WTC11 (cell line): Measurements from ENCODE around the gene SELENOS. TPM values are rescaled to one million over a fixed set of nuclear protein-coding genes. Genes with fewer than 3 reads are reported as not detected.

Experiments
- ATAC-seq: fragments of 200-7000 bp; cut with Tn5 transposase; 2 replicates; pipeline ENCODE4 v1.10.0; 2021; ENCODE audit warnings: mild to moderate bottlenecking, moderate library complexity
- CTCF ChIA-PET: fragments of 300-600 bp; sonication (Branson Sonifier 250); formaldehyde crosslinking; loops from one replicate; lab custom pipeline; 2021; ENCODE audit warnings: antibody characterized with exemption; lab: Charles Lee
- POLR2A ChIA-PET: fragments of 350-600 bp; sonication (Branson Sonifier 250); formaldehyde crosslinking; loops from one replicate; lab custom pipeline; 2021; ENCODE audit warnings: antibody characterized with exemption; lab: Charles Lee
- DNase-seq: peaks from one replicate; pipeline ENCODE4 v3.0.0; 2021; ENCODE audit warnings: low spot score
- H3K27ac Mint-ChIP-seq: 2 replicates; pipeline ENCODE4 v1.8.0; 2021; ENCODE audit warnings: mixed read lengths
- H3K27me3 Mint-ChIP-seq: 2 replicates; pipeline ENCODE4 v1.8.0; 2021; ENCODE audit warnings: low read depth, mild to moderate bottlenecking, moderate library complexity, mixed read lengths
- H3K36me3 Mint-ChIP-seq: 2 replicates; pipeline ENCODE4 v1.8.0; 2021; ENCODE audit warnings: mixed read lengths
- H3K4me1 Mint-ChIP-seq: 2 replicates; pipeline ENCODE4 v1.8.0; 2022; ENCODE audit warnings: mixed read lengths
- H3K4me3 Mint-ChIP-seq: 2 replicates; pipeline ENCODE4 v1.8.0; 2021; ENCODE audit warnings: mild to moderate bottlenecking, moderate library complexity, mixed read lengths
- H3K9me3 Mint-ChIP-seq: 2 replicates; pipeline ENCODE4 v1.8.0; 2021; ENCODE audit warnings: mixed read lengths
- ATF2 ChIP-seq: sonication (generic); formaldehyde crosslinking; IDR thresholded peaks from 2 replicates; pipeline ENCODE4 v1.8.1; 2022; ENCODE audit warnings: low read depth, missing genetic modification reagents, borderline replicate concordance
- CTCF ChIP-seq: fragments of 200-600 bp; IDR thresholded peaks from 2 replicates; pipeline ENCODE4 v1.8.0; 2022; ENCODE audit warnings: antibody characterized with exemption
- E2F4 ChIP-seq: sonication (generic); formaldehyde crosslinking; IDR thresholded peaks from 2 replicates; pipeline ENCODE4 v1.8.1; 2022; ENCODE audit warnings: low read depth, mild to moderate bottlenecking, moderate library complexity, missing genetic modification reagents, borderline replicate concordance
- E2F5 ChIP-seq: sonication (generic); formaldehyde crosslinking; IDR thresholded peaks from 2 replicates; pipeline ENCODE4 v1.8.1; 2022; ENCODE audit warnings: mild to moderate bottlenecking, moderate library complexity, missing genetic modification reagents
- ERG ChIP-seq: fragments of 250-450 bp; sonication (Bioruptor Pico); IDR thresholded peaks from 2 replicates; pipeline ENCODE4 v1.8.0; 2021; ENCODE audit warnings: mild to moderate bottlenecking
- FOXK1 ChIP-seq: sonication (generic); formaldehyde crosslinking; IDR thresholded peaks from 2 replicates; pipeline ENCODE4 v1.8.0; 2022; ENCODE audit warnings: mild to moderate bottlenecking, moderate library complexity, missing genetic modification reagents
- FOXP4 ChIP-seq: sonication (generic); formaldehyde crosslinking; IDR thresholded peaks from 2 replicates; pipeline ENCODE4 v1.8.0; 2022; ENCODE audit warnings: mild to moderate bottlenecking, missing genetic modification reagents
- MXD4 ChIP-seq: fragments of 250-450 bp; sonication (Bioruptor Pico); IDR thresholded peaks from 2 replicates; pipeline ENCODE4 v1.8.0; 2021; ENCODE audit warnings: mild to moderate bottlenecking, moderate library complexity, borderline replicate concordance
- SOX15 ChIP-seq: fragments of 250-450 bp; sonication (Bioruptor Pico); IDR thresholded peaks from 2 replicates; pipeline ENCODE4 v1.9.0; 2021; ENCODE audit warnings: mild to moderate bottlenecking
- ZNF219 ChIP-seq: sonication (generic); formaldehyde crosslinking; IDR thresholded peaks from 2 replicates; pipeline ENCODE4 v1.8.0; 2023; ENCODE audit warnings: missing genetic modification reagents, mild to moderate bottlenecking, borderline replicate concordance
- ZNF396 ChIP-seq: fragments of 250-450 bp; sonication (Bioruptor Pico); IDR thresholded peaks from 2 replicates; pipeline ENCODE4 v1.8.0; 2021; ENCODE audit warnings: mild to moderate bottlenecking, moderate library complexity, borderline replicate concordance
- ZNF423 ChIP-seq: fragments of 250-450 bp; sonication (Bioruptor Pico); IDR thresholded peaks from 2 replicates; pipeline ENCODE4 v2.1.2; 2022; ENCODE audit warnings: mild to moderate bottlenecking, moderate library complexity
- ZSCAN18 ChIP-seq: fragments of 250-450 bp; sonication (Bioruptor Pico); IDR thresholded peaks from 2 replicates; pipeline ENCODE4 v2.1.2; 2022; ENCODE audit warnings: mild to moderate bottlenecking, moderate library complexity
- total RNA-seq: library from RNA; stranded (reverse); gene quantifications from 3 replicates; pipeline ENCODE4 v1.2.3, GENCODE V29; 2021

SELENOS gene
- total RNA-seq, 1 experiment from 2014 or later, result 43.8 TPM

- no peak overlapping the region for H3K27ac Mint-ChIP-seq
These were observed 30.8 kb upstream of the SELENOS start for GRCh38 chr15:101307897-101308603.

GRCh38 chr15:101307048-101307896 is 30.0 kb upstream of the SELENOS start:
- no peak for TF ChIP-seq MXD4 (CRISPR knock-in tag)
- 0 out of 2 replicates have a peak, but pooled peaks have one; percentile 35 for TF ChIP-seq E2F4 (CRISPR knock-in tag)
- no peak for TF ChIP-seq ZSCAN18 (CRISPR knock-in tag)
- TF ChIP-seq FOXP4, result no peak
- DNase-seq (no peak), ATAC-seq (no peak)
- no peak overlapping the region for H3K4me3 Mint-ChIP-seq
- CTCF ChIA-PET, result no interaction called here
- peaks cover 3% of the 10 kb centered on the region; the same call in 1 of the 2 replicates for H3K9me3 Mint-ChIP-seq
- H3K27ac Mint-ChIP-seq, result no peak overlapping the region
- no peaks in the 10 kb centered on the region for H3K4me1 Mint-ChIP-seq
- POLR2A ChIA-PET, result no interaction called here
- H3K36me3 Mint-ChIP-seq, result no peaks in the 10 kb centered on the region
- no peaks in the 10 kb centered on the region for H3K27me3 Mint-ChIP-seq

More at GRCh38 chr15:101307897-101308603, 30.8 kb upstream of the SELENOS start:
- ChIA-PET POLR2A (no interaction called here), CTCF (interaction anchor here (1.7 kb wide), 1 partner anchor 12 kb away, joined by 7 read pairs; no protein-coding TSS in a partner anchor)
- Mint-ChIP-seq H3K36me3 (no peaks in the 10 kb centered on the region), H3K9me3 (peaks cover 3% of the 10 kb centered on the region; the same call in 1 of the 2 replicates), H3K4me3 (no peak overlapping the region), H3K27me3 (no peaks in the 10 kb centered on the region), H3K4me1 (no peaks in the 10 kb centered on the region)
- DNase-seq (no peak), ATAC-seq (no peak)
- TF ChIP-seq ZNF423 (CRISPR knock-in tag), result 0 out of 2 replicates have a peak, but pooled peaks have one; percentile 14
- TF ChIP-seq ERG (CRISPR knock-in tag), result no peak

GRCh38 chr15:101306341-101307047 is 29.2 kb upstream of the SELENOS start:
- no peaks in the 10 kb centered on the region for H3K27me3 Mint-ChIP-seq
- ChIA-PET POLR2A (no interaction called here), CTCF (no interaction called here)
- ATAC-seq (no peak), DNase-seq (no peak)
- no peaks in the 10 kb centered on the region for H3K4me1 Mint-ChIP-seq
- no peak overlapping the region for H3K4me3 Mint-ChIP-seq
- no peak overlapping the region; the same call in 1 of the 2 replicates for H3K27ac Mint-ChIP-seq
- no peaks in the 10 kb centered on the region for H3K36me3 Mint-ChIP-seq
- H3K9me3 Mint-ChIP-seq, result no peaks in the 10 kb centered on the region
- TF ChIP-seq FOXK1 (no peak), E2F5 (CRISPR knock-in tag) (no peak), ZNF219 (CRISPR knock-in tag) (no peak), CTCF (no peak), ERG (CRISPR knock-in tag) (no peak), SOX15 (no peak), ZNF396 (CRISPR knock-in tag) (no peak), ATF2 (CRISPR knock-in tag) (no peak)
